ENCODE data around the gene TRUB2.

The TRUB2 gene

DNA sequence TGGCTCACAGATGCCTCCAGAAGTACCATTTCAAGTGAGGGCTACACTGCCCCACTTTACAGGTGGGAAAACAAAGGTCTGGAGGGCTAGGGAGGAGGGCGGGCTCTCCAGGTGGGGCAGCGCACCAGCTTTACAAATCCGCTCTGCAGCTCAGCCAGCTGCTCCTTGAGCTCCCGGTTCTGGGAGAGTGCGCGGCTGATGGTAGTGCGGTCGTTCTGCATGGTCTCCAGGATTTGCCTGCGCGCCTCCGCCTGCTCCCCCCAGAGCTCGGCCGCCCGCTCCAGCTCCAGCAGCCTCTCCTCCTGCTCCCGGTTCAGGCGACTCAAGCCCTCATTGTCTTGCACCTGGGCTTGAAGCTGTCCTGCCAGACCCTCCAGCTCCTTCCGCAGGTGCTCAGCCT lies 61.9 kb downstream of the TRUB2 start:
- no peak overlapping the region for H4K8ac ChIP-seq (ENCODE audit: low read depth, low read length)
- H3K18ac ChIP-seq (ENCODE audit: low read length): no peak overlapping the region
- H2BK5ac ChIP-seq (ENCODE audit: low read length): no peak overlapping the region
- no peak overlapping the region for H2BK15ac ChIP-seq (ENCODE audit: low read length)
- no peak overlapping the region for H3K27ac ChIP-seq (replicated peaks; ENCODE audit: low read length)
- H2AK5ac ChIP-seq (ENCODE audit: low read depth, low read length): no peak overlapping the region
- no peak overlapping the region for H2AFZ ChIP-seq (ENCODE audit: low read length)
- no peak overlapping the region for H2BK120ac ChIP-seq (ENCODE audit: low read depth, low read length)
- no peak for DNase-seq (ENCODE audit: low spot score)
- H3K79me1 ChIP-seq (ENCODE audit: low read depth, low read length): peaks cover 2% of the 10 kb centered on the region
- peak overlapping the region; percentile 22 for H2BK12ac ChIP-seq (ENCODE audit: low read length)
- peak overlapping the region; percentile 20 for H3K23ac ChIP-seq (ENCODE audit: low read depth, low read length, poor library complexity)
- H3K14ac ChIP-seq (ENCODE audit: low read length): no peak overlapping the region
- H4K91ac ChIP-seq (ENCODE audit: low read depth, low read length, poor library complexity): no peak overlapping the region
- H3K4ac ChIP-seq (ENCODE audit: low read length): no peak overlapping the region
- no peaks in the 10 kb centered on the region for H3K27me3 ChIP-seq (ENCODE audit: control insufficient read depth in 3 of 3, insufficient read depth in 3 of 3, low read depth in 1 of 3, low read length in 3 of 3)
- no peak overlapping the region for H3K9ac ChIP-seq (ENCODE audit: low read depth, low read length, poor library complexity)
- peaks cover 0 to under 1% of the 10 kb centered on the region in 2 donors for H3K4me1 ChIP-seq (ENCODE audit: control insufficient read depth in 2 of 2, insufficient read depth in 1 of 2, low read depth in 1 of 2, low read length in 2 of 2)
- no CpG with 5 or more reads among the region's 17 CpGs for WGBS, 2 donors (ENCODE audit: extremely low coverage in 2 of 2, insufficient read length in 2 of 2, insufficient replicate concordance in 1 of 2)
- H3K4me2 ChIP-seq (ENCODE audit: insufficient read depth, low read length, poor library complexity, severe bottlenecking): no peak overlapping the region
- H3K9me3 ChIP-seq (replicated peaks in 1 of 2; ENCODE audit: control insufficient read depth in 2 of 2, insufficient read depth in 1 of 2, low read depth in 1 of 2, low read length in 2 of 2): no peaks in the 10 kb centered on the region
- peaks cover 47 to 74% of the 10 kb centered on the region in 2 donors for H3K36me3 ChIP-seq (replicated peaks in 1 of 2; ENCODE audit: control insufficient read depth in 2 of 2, insufficient read depth in 2 of 2, low read length in 2 of 2)
- no peak overlapping the region for H3K4me3 ChIP-seq (ENCODE audit: low read length in 2 of 2)

DNA sequence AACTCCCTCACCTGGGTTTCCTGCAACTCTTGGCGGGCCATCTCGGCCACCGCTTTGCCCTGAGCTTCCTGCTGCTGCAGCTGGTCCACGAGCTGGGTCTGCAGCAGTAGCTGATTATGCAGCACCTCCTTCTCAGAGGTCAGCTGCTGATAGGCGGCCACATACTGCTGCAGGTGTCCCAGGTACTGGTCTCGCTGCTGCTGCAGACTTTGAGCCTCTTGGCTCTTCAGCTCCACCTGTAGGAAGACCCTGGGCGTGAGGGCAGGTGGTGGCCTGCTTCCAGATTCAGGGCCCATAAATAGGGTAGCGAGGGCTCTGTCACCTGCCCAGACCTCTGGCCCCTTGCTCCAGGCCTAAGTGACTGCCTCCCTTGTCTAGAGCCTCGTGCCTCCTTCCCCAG lies 63.1 kb downstream of the TRUB2 start:
- DNase-seq (ENCODE audit: low spot score): no peak
- H2AFZ ChIP-seq (ENCODE audit: low read length): no peak overlapping the region
- H2AK5ac ChIP-seq (ENCODE audit: low read depth, low read length): no peak overlapping the region
- H3K4ac ChIP-seq (ENCODE audit: low read length): no peak overlapping the region
- WGBS, 2 donors (ENCODE audit: extremely low coverage in 2 of 2, insufficient read length in 2 of 2, insufficient replicate concordance in 1 of 2): no CpG with 5 or more reads among the region's 9 CpGs
- H4K91ac ChIP-seq (ENCODE audit: low read depth, low read length, poor library complexity): no peak overlapping the region
- no peak overlapping the region for H3K18ac ChIP-seq (ENCODE audit: low read length)
- no peak overlapping the region for H2BK120ac ChIP-seq (ENCODE audit: low read depth, low read length)
- peak overlapping the region; percentile 27 for H3K23ac ChIP-seq (ENCODE audit: low read depth, low read length, poor library complexity)
- H3K14ac ChIP-seq (ENCODE audit: low read length): peak overlapping the region; percentile 58
- H3K9ac ChIP-seq (ENCODE audit: low read depth, low read length, poor library complexity): no peak overlapping the region
- no peaks in the 10 kb centered on the region for H3K27me3 ChIP-seq (ENCODE audit: control insufficient read depth in 3 of 3, insufficient read depth in 3 of 3, low read depth in 1 of 3, low read length in 3 of 3)
- H3K27ac ChIP-seq (replicated peaks; ENCODE audit: low read length): no peak overlapping the region
- H3K4me2 ChIP-seq (ENCODE audit: insufficient read depth, low read length, poor library complexity, severe bottlenecking): no peak overlapping the region
- H4K8ac ChIP-seq (ENCODE audit: low read depth, low read length): no peak overlapping the region
- H3K4me1 ChIP-seq (ENCODE audit: control insufficient read depth in 2 of 2, insufficient read depth in 1 of 2, low read depth in 1 of 2, low read length in 2 of 2): peaks cover 0 to 1% of the 10 kb centered on the region in 2 donors
- peaks cover 2% of the 10 kb centered on the region for H3K79me1 ChIP-seq (ENCODE audit: low read depth, low read length)
- H3K36me3 ChIP-seq (replicated peaks in 1 of 2; ENCODE audit: control insufficient read depth in 2 of 2, insufficient read depth in 2 of 2, low read length in 2 of 2): peaks cover 45 to 70% of the 10 kb centered on the region in 2 donors
- H2BK12ac ChIP-seq (ENCODE audit: low read length): no peak overlapping the region
- no peaks in the 10 kb centered on the region for H3K9me3 ChIP-seq (replicated peaks in 1 of 2; ENCODE audit: control insufficient read depth in 2 of 2, insufficient read depth in 1 of 2, low read depth in 1 of 2, low read length in 2 of 2)
- no peak overlapping the region for H2BK5ac ChIP-seq (ENCODE audit: low read length)
- H2BK15ac ChIP-seq (ENCODE audit: low read length): no peak overlapping the region
- H3K4me3 ChIP-seq (ENCODE audit: low read length in 2 of 2): no peak overlapping the region

DNA sequence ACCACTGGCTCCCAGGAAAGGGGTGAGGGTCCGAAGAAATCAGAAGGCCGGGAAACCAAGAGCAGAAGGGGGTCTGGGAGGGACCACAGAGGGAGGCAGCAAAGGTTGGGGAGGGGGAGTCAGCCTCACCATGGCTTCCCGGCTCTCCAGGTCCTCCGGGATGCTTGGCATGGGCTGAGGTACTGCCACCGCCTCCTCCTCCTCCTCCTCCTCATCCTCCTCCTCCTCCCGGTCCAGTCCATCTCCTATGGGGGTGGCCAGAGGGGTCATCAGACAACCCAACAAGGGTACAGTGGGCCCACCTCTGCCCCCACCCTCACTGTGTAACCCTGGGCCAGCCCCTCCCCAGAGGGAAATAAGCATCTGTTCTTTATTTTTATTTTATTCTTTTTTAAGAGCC lies 63.9 kb downstream of the TRUB2 start:
- WGBS, 2 donors (ENCODE audit: extremely low coverage in 2 of 2, insufficient read length in 2 of 2, insufficient replicate concordance in 1 of 2): no CpG with 5 or more reads among the region's 6 CpGs
- no peak overlapping the region for H3K18ac ChIP-seq (ENCODE audit: low read length)
- H3K9ac ChIP-seq (ENCODE audit: low read depth, low read length, poor library complexity): no peak overlapping the region
- no peak overlapping the region for H4K8ac ChIP-seq (ENCODE audit: low read depth, low read length)
- peaks cover 0 to 1% of the 10 kb centered on the region in 2 donors for H3K4me1 ChIP-seq (ENCODE audit: control insufficient read depth in 2 of 2, insufficient read depth in 1 of 2, low read depth in 1 of 2, low read length in 2 of 2)
- H3K4me3 ChIP-seq (ENCODE audit: low read length in 2 of 2): no peak overlapping the region
- H3K23ac ChIP-seq (ENCODE audit: low read depth, low read length, poor library complexity): peak overlapping the region; percentile 1
- H2AK5ac ChIP-seq (ENCODE audit: low read depth, low read length): no peak overlapping the region
- H3K9me3 ChIP-seq (replicated peaks in 1 of 2; ENCODE audit: control insufficient read depth in 2 of 2, insufficient read depth in 1 of 2, low read depth in 1 of 2, low read length in 2 of 2): no peaks in the 10 kb centered on the region
- H3K4me2 ChIP-seq (ENCODE audit: insufficient read depth, low read length, poor library complexity, severe bottlenecking): no peak overlapping the region
- no peaks in the 10 kb centered on the region for H3K27me3 ChIP-seq (ENCODE audit: control insufficient read depth in 3 of 3, insufficient read depth in 3 of 3, low read depth in 1 of 3, low read length in 3 of 3)
- H2BK5ac ChIP-seq (ENCODE audit: low read length): no peak overlapping the region
- H3K4ac ChIP-seq (ENCODE audit: low read length): no peak overlapping the region
- DNase-seq (ENCODE audit: low spot score): no peak
- no peak overlapping the region for H3K27ac ChIP-seq (replicated peaks; ENCODE audit: low read length)
- no peak overlapping the region for H2BK12ac ChIP-seq (ENCODE audit: low read length)
- H2BK120ac ChIP-seq (ENCODE audit: low read depth, low read length): no peak overlapping the region
- no peak overlapping the region for H2AFZ ChIP-seq (ENCODE audit: low read length)
- H4K91ac ChIP-seq (ENCODE audit: low read depth, low read length, poor library complexity): no peak overlapping the region
- H3K36me3 ChIP-seq (replicated peaks in 1 of 2; ENCODE audit: control insufficient read depth in 2 of 2, insufficient read depth in 2 of 2, low read length in 2 of 2): peaks cover 47 to 72% of the 10 kb centered on the region in 2 donors
- H3K14ac ChIP-seq (ENCODE audit: low read length): no peak overlapping the region
- peaks cover 2% of the 10 kb centered on the region for H3K79me1 ChIP-seq (ENCODE audit: low read depth, low read length)
- no peak overlapping the region for H2BK15ac ChIP-seq (ENCODE audit: low read length)

DNA sequence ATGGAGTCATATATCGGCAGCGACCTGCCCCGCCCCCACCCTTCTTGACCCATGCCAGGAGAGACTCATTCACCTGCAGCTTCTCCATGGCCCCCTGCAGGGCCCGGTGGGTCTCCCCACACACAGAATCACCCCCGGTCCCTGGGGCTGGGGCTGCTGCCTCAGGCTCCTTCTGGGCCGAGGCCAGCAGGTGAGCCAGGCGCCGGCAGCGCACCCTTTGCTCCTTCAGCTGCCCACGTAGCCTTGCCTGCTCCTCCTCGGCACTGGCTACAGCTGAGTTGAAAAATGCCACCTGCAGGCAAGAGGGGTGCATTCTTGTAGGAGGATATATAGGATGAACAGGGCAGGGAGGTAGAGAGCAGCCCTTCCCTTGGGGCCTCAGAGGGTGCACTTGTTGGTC lies 64.3 kb downstream of the TRUB2 start:
- WGBS, 2 donors (ENCODE audit: extremely low coverage in 2 of 2, insufficient read length in 2 of 2, insufficient replicate concordance in 1 of 2): no CpG with 5 or more reads among the region's 11 CpGs
- Histone ChIP-seq H2AK5ac (ENCODE audit: low read depth, low read length) (no peak overlapping the region), H3K4me2 (ENCODE audit: insufficient read depth, low read length, poor library complexity, severe bottlenecking) (no peak overlapping the region), H3K4ac (ENCODE audit: low read length) (no peak overlapping the region), H2BK5ac (ENCODE audit: low read length) (no peak overlapping the region), H3K36me3 (replicated peaks in 1 of 2; ENCODE audit: control insufficient read depth in 2 of 2, insufficient read depth in 2 of 2, low read length in 2 of 2) (peaks cover 48 to 68% of the 10 kb centered on the region in 2 donors), H3K9ac (ENCODE audit: low read depth, low read length, poor library complexity) (no peak overlapping the region), H2BK12ac (ENCODE audit: low read length) (no peak overlapping the region), H4K8ac (ENCODE audit: low read depth, low read length) (no peak overlapping the region), H2BK15ac (ENCODE audit: low read length) (no peak overlapping the region), H3K14ac (ENCODE audit: low read length) (no peak overlapping the region), H3K4me1 (ENCODE audit: control insufficient read depth in 2 of 2, insufficient read depth in 1 of 2, low read depth in 1 of 2, low read length in 2 of 2) (peaks cover 0 to 1% of the 10 kb centered on the region in 2 donors), H3K27ac (replicated peaks; ENCODE audit: low read length) (no peak overlapping the region), H3K18ac (ENCODE audit: low read length) (no peak overlapping the region), H4K91ac (ENCODE audit: low read depth, low read length, poor library complexity) (no peak overlapping the region), H3K23ac (ENCODE audit: low read depth, low read length, poor library complexity) (peak overlapping the region; percentile 1), H3K9me3 (replicated peaks in 1 of 2; ENCODE audit: control insufficient read depth in 2 of 2, insufficient read depth in 1 of 2, low read depth in 1 of 2, low read length in 2 of 2) (no peaks in the 10 kb centered on the region), H3K4me3 (ENCODE audit: low read length in 2 of 2) (no peak overlapping the region), H2BK120ac (ENCODE audit: low read depth, low read length) (no peak overlapping the region), H3K27me3 (ENCODE audit: control insufficient read depth in 3 of 3, insufficient read depth in 3 of 3, low read depth in 1 of 3, low read length in 3 of 3) (no peaks in the 10 kb centered on the region), H3K79me1 (ENCODE audit: low read depth, low read length) (peaks cover 2% of the 10 kb centered on the region), H2AFZ (ENCODE audit: low read length) (no peak overlapping the region)
- no peak for DNase-seq (ENCODE audit: low spot score)
